Stimulated activated effector memory CD8-positive, alpha-beta T cell treated with anti-CD3 and anti-CD28 coated beads, Interleukin-12 subunit alpha, Interleukin-12 subunit beta, amount 100 ng/mL, for 72 hours (primary cell): ENCODE results near the gene EVC2.

Experiments used
- ATAC-seq: fragments of 150-1000 bp; cut with Tn5 transposase; 2 replicates; pipeline ENCODE4 v1.10.0; 2021
- DNase-seq, 2 donors: peaks; one replicate each; pipeline ENCODE4 v3.0.0; 2021 to 2022; ENCODE audit warnings: low spot score in 2 of 2
- H3K27ac Mint-ChIP-seq: one replicate; pipeline ENCODE4 v1.8.0; 2022; ENCODE audit warnings: mild to moderate bottlenecking, mixed read lengths
- H3K36me3 Mint-ChIP-seq: one replicate; pipeline ENCODE4 v1.8.0; 2022; ENCODE audit warnings: mild to moderate bottlenecking, mixed read lengths
- H3K4me1 Mint-ChIP-seq: one replicate; pipeline ENCODE4 v1.8.0; 2022; ENCODE audit warnings: mixed read lengths
- H3K4me3 Mint-ChIP-seq: one replicate; pipeline ENCODE4 v1.8.0; 2022; ENCODE audit warnings: mild to moderate bottlenecking, mixed read lengths
- H3K9me3 Mint-ChIP-seq: one replicate; pipeline ENCODE4 v1.8.0; 2022; ENCODE audit warnings: mixed read lengths

EVC2 gene

GRCh38 chr4:5750946-5751665 lies 42.7 kb upstream of the EVC2 start:
- H3K4me1 Mint-ChIP-seq: peaks cover 4% of the 10 kb centered on the region
- no peaks in the 10 kb centered on the region for H3K36me3 Mint-ChIP-seq
- H3K27ac Mint-ChIP-seq: no peak overlapping the region
- H3K9me3 Mint-ChIP-seq: no peaks in the 10 kb centered on the region
- no peak overlapping the region for H3K4me3 Mint-ChIP-seq
- ATAC-seq (no peak), DNase-seq (peak in 1 of 2 donors; percentile 29)

GRCh38 chr4:5750052-5750945 lies 41.9 kb upstream of the EVC2 start:
- H3K4me3 Mint-ChIP-seq: no peak overlapping the region
- peaks cover 4% of the 10 kb centered on the region for H3K4me1 Mint-ChIP-seq
- no peak overlapping the region for H3K27ac Mint-ChIP-seq
- no peak for ATAC-seq
- no peaks in the 10 kb centered on the region for H3K36me3 Mint-ChIP-seq
- no peaks in the 10 kb centered on the region for H3K9me3 Mint-ChIP-seq
- DNase-seq: peak in 1 of 2 donors; percentile 25

DNA sequence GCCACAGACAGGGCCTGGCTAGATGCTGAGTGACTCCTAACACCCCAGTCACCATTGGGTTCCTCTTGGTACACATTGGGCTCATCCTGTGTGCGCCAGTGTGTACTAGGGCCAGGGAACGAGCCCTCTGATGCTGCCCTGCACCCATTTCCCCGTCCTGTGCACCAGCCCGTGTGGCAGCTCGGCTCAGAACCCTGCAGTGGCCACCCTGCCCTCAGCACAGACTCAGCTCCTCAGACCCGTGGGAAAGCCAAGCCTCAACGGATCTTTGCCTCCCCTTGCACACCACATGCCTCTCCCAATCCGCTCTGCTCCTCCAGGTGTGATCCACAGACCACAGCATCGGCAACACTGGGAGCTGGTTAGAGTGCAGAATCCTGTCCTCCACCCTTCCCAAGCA lies 41.2 kb upstream of the EVC2 start:
- ATAC-seq: no peak
- H3K4me1 Mint-ChIP-seq: peaks cover 4% of the 10 kb centered on the region
- no peak overlapping the region for H3K27ac Mint-ChIP-seq
- H3K9me3 Mint-ChIP-seq: no peaks in the 10 kb centered on the region
- peak in 1 of 2 donors; percentile 41 for DNase-seq
- no peak overlapping the region for H3K4me3 Mint-ChIP-seq
- no peaks in the 10 kb centered on the region for H3K36me3 Mint-ChIP-seq

- Mint-ChIP-seq H3K9me3 (no peaks in the 10 kb centered on the region), H3K4me3 (no peak overlapping the region), H3K36me3 (no peaks in the 10 kb centered on the region), H3K4me1 (peaks cover 4% of the 10 kb centered on the region), H3K27ac (no peak overlapping the region)
- no peak for ATAC-seq
- DNase-seq: peak in 1 of 2 donors; percentile 12
These were observed 39.5 kb upstream of the EVC2 start for GRCh38 chr4:5747738-5748375.

GRCh38 chr4:5746829-5747737 lies 38.7 kb upstream of the EVC2 start:
- DNase-seq (peak in 1 of 2 donors; percentile 18), ATAC-seq (no peak)
- H3K27ac Mint-ChIP-seq: no peak overlapping the region
- H3K9me3 Mint-ChIP-seq: no peaks in the 10 kb centered on the region
- no peaks in the 10 kb centered on the region for H3K36me3 Mint-ChIP-seq
- H3K4me1 Mint-ChIP-seq: peaks cover 4% of the 10 kb centered on the region
- H3K4me3 Mint-ChIP-seq: no peak overlapping the region

DNA sequence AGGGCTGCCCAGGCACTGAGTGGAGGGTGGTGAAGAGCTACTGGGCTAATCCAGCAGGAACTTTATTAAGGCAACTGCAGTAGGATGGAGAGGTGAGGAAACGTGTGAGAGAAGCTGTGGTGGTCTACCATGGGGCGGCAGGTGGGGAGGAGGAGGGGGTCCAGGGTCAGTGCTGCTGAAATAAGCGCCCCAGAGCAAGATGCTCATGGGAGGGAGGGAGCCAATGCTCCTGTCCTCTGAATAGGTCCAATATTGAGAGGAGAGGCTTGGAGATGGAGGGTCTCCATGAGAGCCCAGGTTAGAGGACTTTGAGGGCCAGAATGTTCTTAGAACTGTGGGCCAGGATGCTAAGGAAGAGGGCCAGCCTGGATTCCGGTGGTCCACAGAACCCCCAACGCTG lies 37.9 kb upstream of the EVC2 start:
- no peaks in the 10 kb centered on the region for H3K4me1 Mint-ChIP-seq
- H3K36me3 Mint-ChIP-seq: no peaks in the 10 kb centered on the region
- H3K27ac Mint-ChIP-seq: no peak overlapping the region
- no peaks in the 10 kb centered on the region for H3K9me3 Mint-ChIP-seq
- ATAC-seq: no peak
- H3K4me3 Mint-ChIP-seq: no peak overlapping the region
- no peak for DNase-seq

GRCh38 chr4:5742968-5743367 lies 34.6 kb upstream of the EVC2 start:
- Mint-ChIP-seq H3K36me3 (no peaks in the 10 kb centered on the region), H3K9me3 (no peaks in the 10 kb centered on the region), H3K4me1 (no peaks in the 10 kb centered on the region), H3K27ac (no peak overlapping the region), H3K4me3 (no peak overlapping the region)
- no peak for DNase-seq
- no peak for ATAC-seq

GRCh38 chr4:5742388-5742787 lies 34.0 kb upstream of the EVC2 start:
- ATAC-seq: no peak

GRCh38 chr4:5738061-5738460 lies 29.7 kb upstream of the EVC2 start:
- Mint-ChIP-seq H3K4me3 (no peak overlapping the region), H3K9me3 (no peaks in the 10 kb centered on the region), H3K4me1 (no peaks in the 10 kb centered on the region), H3K27ac (no peak overlapping the region), H3K36me3 (no peaks in the 10 kb centered on the region)
- DNase-seq: no peak
- ATAC-seq: no peak

More at GRCh38 chr4:5742388-5742787, 34.0 kb upstream of the EVC2 start:
- H3K27ac Mint-ChIP-seq: no peak overlapping the region
- H3K4me3 Mint-ChIP-seq: no peak overlapping the region
- H3K4me1 Mint-ChIP-seq: no peaks in the 10 kb centered on the region
- DNase-seq: no peak
- H3K36me3 Mint-ChIP-seq: no peaks in the 10 kb centered on the region
- H3K9me3 Mint-ChIP-seq: no peaks in the 10 kb centered on the region

DNA sequence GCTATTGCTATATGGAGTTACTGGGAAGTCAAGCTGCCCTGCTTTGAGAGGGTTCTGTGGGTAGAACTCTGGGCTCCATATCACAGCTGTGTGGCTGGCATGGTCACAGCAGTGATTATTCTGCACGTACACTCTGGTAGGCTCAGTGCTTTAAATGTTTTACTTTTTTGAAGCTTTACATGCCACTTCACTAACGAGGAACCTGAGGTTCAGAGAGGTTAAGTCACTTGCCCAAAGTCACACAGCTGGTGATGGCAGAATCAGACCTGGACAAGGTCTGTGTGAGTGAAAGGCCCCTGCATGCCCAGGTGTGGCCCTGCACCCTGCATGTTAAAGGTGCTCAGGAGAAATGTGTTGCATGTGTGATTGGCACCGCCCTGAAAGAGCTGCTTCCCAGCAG lies 27.1 kb upstream of the EVC2 start:
- Mint-ChIP-seq H3K4me1 (no peaks in the 10 kb centered on the region), H3K9me3 (no peaks in the 10 kb centered on the region), H3K36me3 (no peaks in the 10 kb centered on the region), H3K27ac (no peak overlapping the region), H3K4me3 (no peak overlapping the region)
- ATAC-seq (no peak), DNase-seq (no peak)

DNA sequence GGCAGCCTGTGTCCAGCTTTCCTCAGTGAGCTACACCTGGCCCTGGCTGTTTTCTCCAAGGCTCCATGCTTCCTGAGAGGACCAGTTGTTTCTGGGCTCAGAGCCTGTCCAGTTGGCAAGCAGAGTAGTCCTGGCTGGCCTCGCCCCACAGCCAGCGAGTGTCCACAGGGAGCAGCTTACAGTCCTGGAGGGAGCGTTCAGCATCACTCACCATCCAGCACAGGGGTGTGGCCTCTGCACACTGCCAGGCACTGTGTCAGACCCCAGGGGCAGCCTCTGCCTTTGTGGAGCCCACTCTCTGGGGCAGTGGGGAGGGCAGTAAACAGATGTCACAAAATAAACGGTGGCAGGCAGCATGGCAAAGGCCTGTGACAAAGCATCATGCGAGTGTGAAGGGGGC lies 26.5 kb upstream of the EVC2 start:
- no peaks in the 10 kb centered on the region for H3K9me3 Mint-ChIP-seq
- no peak overlapping the region for H3K4me3 Mint-ChIP-seq
- no peak overlapping the region for H3K27ac Mint-ChIP-seq
- ATAC-seq (peak; percentile 37), DNase-seq (no peak)
- H3K4me1 Mint-ChIP-seq: no peaks in the 10 kb centered on the region
- H3K36me3 Mint-ChIP-seq: no peaks in the 10 kb centered on the region

- Mint-ChIP-seq H3K9me3 (no peaks in the 10 kb centered on the region), H3K4me3 (no peak overlapping the region)
- DNase-seq: no peak
These were observed 23.8 kb upstream of the EVC2 start for GRCh38 chr4:5732158-5732557.

GRCh38 chr4:5730993-5731990 lies 22.9 kb upstream of the EVC2 start:
- H3K4me3 Mint-ChIP-seq: no peak overlapping the region
- DNase-seq: no peak

More at GRCh38 chr4:5732158-5732557, 23.8 kb upstream of the EVC2 start:
- Mint-ChIP-seq H3K36me3 (peaks cover 6% of the 10 kb centered on the region), H3K27ac (no peak overlapping the region), H3K4me1 (no peaks in the 10 kb centered on the region)
- ATAC-seq: peak; percentile 8

DNA sequence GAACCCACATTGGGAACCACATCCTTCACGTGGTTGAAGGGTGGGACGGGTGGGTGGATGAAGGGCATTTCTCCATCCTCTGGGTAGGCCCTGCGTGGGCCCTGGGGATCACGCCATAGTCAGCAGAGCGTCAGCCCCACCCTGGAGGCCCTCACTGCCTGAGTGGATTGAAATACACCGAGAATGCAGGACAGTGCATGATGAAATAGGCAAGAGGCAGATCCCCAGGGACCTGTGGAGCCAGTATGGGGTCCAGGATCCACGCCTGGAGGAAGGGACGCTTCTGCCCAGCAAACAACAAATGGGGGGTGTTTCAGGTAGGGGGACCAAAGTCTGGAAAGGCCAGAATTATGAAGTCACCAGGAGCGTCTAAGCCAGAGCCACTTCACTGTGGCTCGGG lies 22.1 kb upstream of the EVC2 start:
- ATAC-seq: no peak
- no peaks in the 10 kb centered on the region for H3K9me3 Mint-ChIP-seq
- no peaks in the 10 kb centered on the region for H3K4me1 Mint-ChIP-seq
- peaks cover 6% of the 10 kb centered on the region for H3K36me3 Mint-ChIP-seq
- DNase-seq: no peak
- H3K27ac Mint-ChIP-seq: no peak overlapping the region
- no peak overlapping the region for H3K4me3 Mint-ChIP-seq

More at GRCh38 chr4:5730993-5731990, 22.9 kb upstream of the EVC2 start:
- no peak for ATAC-seq
- Mint-ChIP-seq H3K27ac (no peak overlapping the region), H3K4me1 (no peaks in the 10 kb centered on the region), H3K9me3 (no peaks in the 10 kb centered on the region), H3K36me3 (peaks cover 6% of the 10 kb centered on the region)
